ES-I3 (cell line): ENCODE measurements around the gene OR2V2.
"Not testable (repeated sequence)": the region's sequence is repeated elsewhere in the genome, so short reads cannot be mapped to it uniquely, and the experiment has no call there.

Experiments
- H3K36me3 ChIP-seq: 2 replicates; pipeline ENCODE4 v1.6.1; 2013; ENCODE audit warnings: mild to moderate bottlenecking, low read length, control low read depth, moderate library complexity; ENCODE audit not compliant: insufficient read depth
- H3K4me1 ChIP-seq: 2 replicates; pipeline ENCODE4 v1.6.1; 2013; ENCODE audit warnings: mild to moderate bottlenecking, control low read depth, low read length; ENCODE audit not compliant: insufficient read depth
- H3K9ac ChIP-seq: 2 replicates; pipeline ENCODE4 v1.6.1; 2013; ENCODE audit warnings: low read depth, mild to moderate bottlenecking, low read length, moderate library complexity
- H3K9me3 ChIP-seq: 2 replicates; pipeline ENCODE4 v1.6.1; 2013; ENCODE audit warnings: mild to moderate bottlenecking, low read length, moderate library complexity; ENCODE audit not compliant: control insufficient read depth, insufficient read depth

The OR2V2 gene

GRCh38 chr5:181127907-181128626 is 19.3 kb upstream of the OR2V2 start:
- no peak overlapping the region for H3K9ac ChIP-seq
- no peaks in the 10 kb centered on the region for H3K9me3 ChIP-seq
- no peaks in the 10 kb centered on the region for H3K36me3 ChIP-seq
- no peaks in the 10 kb centered on the region for H3K4me1 ChIP-seq

- Histone ChIP-seq H3K36me3 (no peaks in the 10 kb centered on the region), H3K4me1 (no peaks in the 10 kb centered on the region), H3K9ac (no peak overlapping the region), H3K9me3 (no peaks in the 10 kb centered on the region)
Observed at GRCh38 chr5:181129601-181130000, 17.8 kb upstream of the OR2V2 start.

DNA sequence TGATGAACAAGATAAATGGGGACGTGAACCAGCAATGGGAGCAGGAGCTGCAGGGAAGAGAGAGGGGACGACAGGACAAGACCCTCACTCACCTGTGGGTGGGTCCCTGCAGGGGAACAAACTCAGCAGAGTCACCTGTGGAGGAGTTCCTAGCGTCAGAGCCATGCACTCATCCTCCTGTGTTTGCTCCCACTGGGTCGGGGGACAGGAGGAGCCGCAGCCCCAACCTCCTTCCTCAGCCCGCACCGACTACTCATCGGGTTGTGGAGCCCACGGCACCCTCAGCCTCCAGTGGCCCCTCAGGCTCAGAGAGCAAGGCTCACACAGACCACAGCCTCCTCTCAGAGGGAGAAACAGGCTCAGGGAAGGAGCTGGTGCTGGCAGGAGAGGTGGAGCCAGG is 17.3 kb upstream of the OR2V2 start:
- H3K9ac ChIP-seq, H3K9me3 ChIP-seq, H3K4me1 ChIP-seq, H3K36me3 ChIP-seq: not testable (repeated sequence)

GRCh38 chr5:181130832-181131496 is 16.4 kb upstream of the OR2V2 start, which contains the start of gene OR2V1:
Gene OR2V1 (minus strand): TSS chr5:181131169. CDS start chr5:181125304, 5,865 bp downstream.
- Histone ChIP-seq H3K9me3 (no peaks in the 10 kb centered on the region), H3K36me3 (no peaks in the 10 kb centered on the region), H3K4me1 (no peaks in the 10 kb centered on the region), H3K9ac (no peak within 1 kb of the TSS)

- Histone ChIP-seq H3K4me1 (no peaks in the 10 kb centered on the region), H3K36me3 (no peaks in the 10 kb centered on the region), H3K9me3 (no peaks in the 10 kb centered on the region; the same call in 1 of the 2 replicates), H3K9ac (no peak overlapping the region)
Observed at GRCh38 chr5:181131514-181131913, 15.9 kb upstream of the OR2V2 start.

DNA sequence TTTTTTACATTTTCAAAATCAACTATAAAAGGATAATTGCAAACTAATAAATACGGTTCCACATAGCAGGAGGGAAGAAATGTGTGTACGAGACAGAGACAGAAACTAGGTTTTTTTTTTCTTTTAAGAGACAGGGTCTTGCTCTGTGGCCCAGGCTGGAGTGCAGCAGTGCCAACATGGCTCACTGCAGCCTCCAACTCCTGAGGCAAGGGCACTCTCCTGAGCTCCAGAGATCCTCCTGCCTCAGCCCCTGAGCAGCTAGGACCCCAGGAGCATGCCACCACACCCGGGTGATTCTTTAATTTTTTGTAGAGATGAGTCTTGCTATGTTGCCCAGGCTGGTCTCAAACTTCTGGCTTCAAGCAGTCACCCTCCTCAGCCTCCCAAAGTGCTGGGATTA is 14.3 kb upstream of the OR2V2 start:
- Histone ChIP-seq H3K36me3 (no peaks in the 10 kb centered on the region), H3K9me3 (no peaks in the 10 kb centered on the region; the same call in 1 of the 2 replicates), H3K4me1 (no peaks in the 10 kb centered on the region), H3K9ac (no peak overlapping the region)

- H3K9me3 ChIP-seq: no peaks in the 10 kb centered on the region; the same call in 1 of the 2 replicates
- H3K9ac ChIP-seq: no peak overlapping the region
- H3K36me3 ChIP-seq: no peaks in the 10 kb centered on the region
- no peaks in the 10 kb centered on the region for H3K4me1 ChIP-seq
Observed at GRCh38 chr5:181133610-181134231, 13.7 kb upstream of the OR2V2 start.

- Histone ChIP-seq H3K9ac (no peak overlapping the region), H3K4me1 (no peaks in the 10 kb centered on the region), H3K9me3 (no peaks in the 10 kb centered on the region; the same call in 1 of the 2 replicates)
Observed at GRCh38 chr5:181134259-181134658, 13.1 kb upstream of the OR2V2 start.

GRCh38 chr5:181136361-181136955 is 10.9 kb upstream of the OR2V2 start:
- Histone ChIP-seq H3K36me3 (no peaks in the 10 kb centered on the region), H3K9ac (no peak overlapping the region), H3K4me1 (no peaks in the 10 kb centered on the region), H3K9me3 (no peaks in the 10 kb centered on the region; the same call in 1 of the 2 replicates)

More at GRCh38 chr5:181134259-181134658, 13.1 kb upstream of the OR2V2 start:
- no peaks in the 10 kb centered on the region for H3K36me3 ChIP-seq

GRCh38 chr5:181138258-181138657 is 9.1 kb upstream of the OR2V2 start:
- no peaks in the 10 kb centered on the region; the same call in 1 of the 2 replicates for H3K9me3 ChIP-seq
- H3K9ac ChIP-seq: no peak overlapping the region
- H3K4me1 ChIP-seq: no peaks in the 10 kb centered on the region
- H3K36me3 ChIP-seq: no peaks in the 10 kb centered on the region

- Histone ChIP-seq H3K36me3 (no peaks in the 10 kb centered on the region), H3K9ac (no peak overlapping the region), H3K4me1 (no peaks in the 10 kb centered on the region), H3K9me3 (peaks cover 7% of the 10 kb centered on the region)
Observed at GRCh38 chr5:181140766-181141165, 6.6 kb upstream of the OR2V2 start.

- no peak overlapping the region for H3K9ac ChIP-seq
- H3K36me3 ChIP-seq: no peaks in the 10 kb centered on the region
- H3K4me1 ChIP-seq: peaks cover 4% of the 10 kb centered on the region; the same call in 1 of the 2 replicates
- H3K9me3 ChIP-seq: peaks cover 8% of the 10 kb centered on the region; the same call in 1 of the 2 replicates
Observed at GRCh38 chr5:181142054-181142453, 5.3 kb upstream of the OR2V2 start.

- Histone ChIP-seq H3K4me1 (peaks cover 4% of the 10 kb centered on the region; the same call in 1 of the 2 replicates), H3K36me3 (no peaks in the 10 kb centered on the region), H3K9ac (no peak overlapping the region), H3K9me3 (peaks cover 8% of the 10 kb centered on the region; the same call in 1 of the 2 replicates)
Observed at GRCh38 chr5:181145133-181145532, 2.3 kb upstream of the OR2V2 start.

- no peak overlapping the region for H3K9ac ChIP-seq
- no peaks in the 10 kb centered on the region for H3K36me3 ChIP-seq
- H3K4me1 ChIP-seq: peaks cover 4% of the 10 kb centered on the region; the same call in 1 of the 2 replicates
- peaks cover 8% of the 10 kb centered on the region; the same call in 1 of the 2 replicates for H3K9me3 ChIP-seq
Observed at GRCh38 chr5:181149355-181149754, 2.0 kb downstream of the OR2V2 start.
